ENCODE measurements around the gene CT45A7. TPM values are rescaled to one million over a fixed set of nuclear protein-coding genes. Genes with fewer than 3 reads are reported as not detected.

The CT45A7 gene, protein sequence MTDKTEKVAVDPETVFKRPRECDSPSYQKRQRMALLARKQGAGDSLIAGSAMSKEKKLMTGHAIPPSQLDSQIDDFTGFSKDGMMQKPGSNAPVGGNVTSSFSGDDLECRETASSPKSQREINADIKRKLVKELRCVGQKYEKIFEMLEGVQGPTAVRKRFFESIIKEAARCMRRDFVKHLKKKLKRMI
- total RNA-seq, result not detected

DNA sequence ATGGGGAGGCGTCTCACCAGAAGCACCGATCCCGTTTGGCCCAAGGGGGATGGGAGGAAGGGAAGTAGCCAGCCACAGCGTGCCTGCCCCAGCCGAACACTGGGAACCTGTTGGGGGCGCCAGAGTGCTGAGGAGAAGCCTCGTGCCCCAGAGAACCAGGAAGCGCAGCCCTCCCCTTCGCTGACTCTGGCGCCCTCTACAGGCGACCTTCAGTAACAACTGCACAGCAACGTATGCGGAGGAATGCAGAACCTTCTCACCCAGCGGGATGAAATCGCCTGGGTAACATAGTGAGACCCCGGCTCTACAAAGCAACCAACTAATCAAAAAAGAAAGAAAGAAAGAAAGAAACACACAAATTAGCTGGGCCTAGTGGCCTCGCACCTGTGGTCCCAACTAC lies at the start of gene CT45A7:
TSS of gene CT45A7 (minus strand) at position 101 of the 400 bp plus-strand sequence. CDS start 3,747 bp downstream, outside the sequence.

DNA sequence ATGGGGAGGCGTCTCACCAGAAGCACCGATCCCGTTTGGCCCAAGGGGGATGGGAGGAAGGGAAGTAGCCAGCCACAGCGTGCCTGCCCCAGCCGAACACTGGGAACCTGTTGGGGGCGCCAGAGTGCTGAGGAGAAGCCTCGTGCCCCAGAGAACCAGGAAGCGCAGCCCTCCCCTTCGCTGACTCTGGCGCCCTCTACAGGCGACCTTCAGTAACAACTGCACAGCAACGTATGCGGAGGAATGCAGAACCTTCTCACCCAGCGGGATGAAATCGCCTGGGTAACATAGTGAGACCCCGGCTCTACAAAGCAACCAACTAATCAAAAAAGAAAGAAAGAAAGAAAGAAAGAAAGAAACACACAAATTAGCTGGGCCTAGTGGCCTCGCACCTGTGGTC lies 34.6 kb upstream of the CT45A7 start, which contains the start of gene CT45A9:
TSS of gene CT45A9 (minus strand) at position 101 of the 400 bp plus-strand sequence. CDS start 3,751 bp downstream, outside the sequence.

DNA sequence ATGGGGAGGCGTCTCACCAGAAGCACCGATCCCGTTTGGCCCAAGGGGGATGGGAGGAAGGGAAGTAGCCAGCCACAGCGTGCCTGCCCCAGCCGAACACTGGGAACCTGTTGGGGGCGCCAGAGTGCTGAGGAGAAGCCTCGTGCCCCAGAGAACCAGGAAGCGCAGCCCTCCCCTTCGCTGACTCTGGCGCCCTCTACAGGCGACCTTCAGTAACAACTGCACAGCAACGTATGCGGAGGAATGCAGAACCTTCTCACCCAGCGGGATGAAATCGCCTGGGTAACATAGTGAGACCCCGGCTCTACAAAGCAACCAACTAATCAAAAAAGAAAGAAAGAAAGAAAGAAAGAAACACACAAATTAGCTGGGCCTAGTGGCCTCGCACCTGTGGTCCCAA lies 17.4 kb upstream of the CT45A7 start, which contains the start of gene CT45A8:
TSS of gene CT45A8 (minus strand) at position 101 of the 400 bp plus-strand sequence. CDS start 3,755 bp downstream, outside the sequence.

DNA sequence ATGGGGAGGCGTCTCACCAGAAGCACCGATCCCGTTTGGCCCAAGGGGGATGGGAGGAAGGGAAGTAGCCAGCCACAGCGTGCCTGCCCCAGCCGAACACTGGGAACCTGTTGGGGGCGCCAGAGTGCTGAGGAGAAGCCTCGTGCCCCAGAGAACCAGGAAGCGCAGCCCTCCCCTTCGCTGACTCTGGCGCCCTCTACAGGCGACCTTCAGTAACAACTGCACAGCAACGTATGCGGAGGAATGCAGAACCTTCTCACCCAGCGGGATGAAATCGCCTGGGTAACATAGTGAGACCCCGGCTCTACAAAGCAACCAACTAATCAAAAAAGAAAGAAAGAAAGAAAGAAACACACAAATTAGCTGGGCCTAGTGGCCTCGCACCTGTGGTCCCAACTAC lies 17.2 kb downstream of the CT45A7 start, which contains the start of gene CT45A2:
TSS of gene CT45A2 (minus strand) at position 101 of the 400 bp plus-strand sequence. CDS start 3,747 bp downstream, outside the sequence.

DNA sequence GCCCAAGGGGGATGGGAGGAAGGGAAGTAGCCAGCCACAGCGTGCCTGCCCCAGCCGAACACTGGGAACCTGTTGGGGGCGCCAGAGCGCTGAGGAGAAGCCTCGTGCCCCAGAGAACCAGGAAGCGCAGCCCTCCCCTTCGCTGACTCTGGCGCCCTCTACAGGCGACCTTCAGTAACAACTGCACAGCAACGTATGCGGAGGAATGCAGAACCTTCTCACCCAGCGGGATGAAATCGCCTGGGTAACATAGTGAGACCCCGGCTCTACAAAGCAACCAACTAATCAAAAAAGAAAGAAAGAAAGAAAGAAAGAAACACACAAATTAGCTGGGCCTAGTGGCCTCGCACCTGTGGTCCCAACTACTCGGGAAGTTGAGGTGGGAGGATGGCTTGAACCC lies 34.4 kb downstream of the CT45A7 start, which contains the start of gene CT45A6:
TSS of gene CT45A6 (minus strand) at position 101 of the 400 bp plus-strand sequence. CDS start 3,794 bp downstream, outside the sequence.

DNA sequence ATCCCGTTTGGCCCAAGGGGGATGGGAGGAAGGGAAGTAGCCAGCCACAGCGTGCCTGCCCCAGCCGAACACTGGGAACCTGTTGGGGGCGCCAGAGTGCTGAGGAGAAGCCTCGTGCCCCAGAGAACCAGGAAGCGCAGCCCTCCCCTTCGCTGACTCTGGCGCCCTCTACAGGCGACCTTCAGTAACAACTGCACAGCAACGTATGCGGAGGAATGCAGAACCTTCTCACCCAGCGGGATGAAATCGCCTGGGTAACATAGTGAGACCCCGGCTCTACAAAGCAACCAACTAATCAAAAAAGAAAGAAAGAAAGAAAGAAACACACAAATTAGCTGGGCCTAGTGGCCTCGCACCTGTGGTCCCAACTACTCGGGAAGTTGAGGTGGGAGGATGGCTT lies 51.7 kb downstream of the CT45A7 start, which contains the start of gene CT45A5:
TSS of gene CT45A5 (minus strand) at position 101 of the 400 bp plus-strand sequence. CDS start 3,774 bp downstream, outside the sequence.

Other genes starting within 250 kb of the CT45A7 start
- gene CT45A1, start 123.6 kb downstream of the CT45A7 start, total RNA-seq, result not detected
- gene CT45A3, start 69.1 kb downstream of the CT45A7 start, total RNA-seq, result not detected
- gene CT45A5, start 51.8 kb downstream of the CT45A7 start, total RNA-seq, result not detected
- gene CT45A6, start 34.5 kb downstream of the CT45A7 start, total RNA-seq, result not detected
- gene CT45A2, start 17.3 kb downstream of the CT45A7 start, total RNA-seq, result not detected
- gene CT45A8, start 17.3 kb upstream of the CT45A7 start, total RNA-seq, result not detected
- gene CT45A9, start 34.5 kb upstream of the CT45A7 start, total RNA-seq, result not detected
- gene CT45A10, start 56.2 kb upstream of the CT45A7 start, total RNA-seq, result not detected
- gene SAGE1, start 56.4 kb upstream of the CT45A7 start, total RNA-seq, result not detected
- gene MMGT1, start 136.7 kb upstream of the CT45A7 start, total RNA-seq, result 16.9 TPM
- gene SLC9A6, start 148.2 kb upstream of the CT45A7 start, total RNA-seq, result 95.2 TPM